Nephron progenitor cell (in vitro differentiated cells): ENCODE results near the gene ZNF414.

Experiments used
- DNase-seq: peaks from one replicate; pipeline ENCODE4 v3.0.0; 2021
- H3K27ac Mint-ChIP-seq: 2 replicates; pipeline ENCODE4 v1.8.0; 2021; ENCODE audit warnings: mild to moderate bottlenecking, moderate library complexity, mixed read lengths
- H3K27me3 Mint-ChIP-seq: 2 replicates; pipeline ENCODE4 v1.8.0; 2021; ENCODE audit warnings: mild to moderate bottlenecking, low read depth, mixed read lengths; ENCODE audit not compliant: poor library complexity
- H3K36me3 Mint-ChIP-seq: 2 replicates; pipeline ENCODE4 v1.8.0; 2021; ENCODE audit warnings: low read depth, mixed read lengths
- H3K4me1 Mint-ChIP-seq: 2 replicates; pipeline ENCODE4 v1.8.0; 2021; ENCODE audit warnings: mixed read lengths
- H3K4me3 Mint-ChIP-seq: 2 replicates; pipeline ENCODE4 v1.8.0; 2021; ENCODE audit warnings: mild to moderate bottlenecking, moderate library complexity, mixed read lengths
- H3K9me3 Mint-ChIP-seq: 2 replicates; pipeline ENCODE4 v1.8.0; 2021; ENCODE audit warnings: mild to moderate bottlenecking, moderate library complexity, mixed read lengths
- TF ChIP-seq, protein P1 (sequence below): fragments of 200-600 bp; sonication (generic); IDR thresholded peaks from 2 replicates; pipeline ENCODE4 v1.5.0; 2021; ENCODE audit warnings: antibody characterized with exemption

Gene ZNF414

DNA sequence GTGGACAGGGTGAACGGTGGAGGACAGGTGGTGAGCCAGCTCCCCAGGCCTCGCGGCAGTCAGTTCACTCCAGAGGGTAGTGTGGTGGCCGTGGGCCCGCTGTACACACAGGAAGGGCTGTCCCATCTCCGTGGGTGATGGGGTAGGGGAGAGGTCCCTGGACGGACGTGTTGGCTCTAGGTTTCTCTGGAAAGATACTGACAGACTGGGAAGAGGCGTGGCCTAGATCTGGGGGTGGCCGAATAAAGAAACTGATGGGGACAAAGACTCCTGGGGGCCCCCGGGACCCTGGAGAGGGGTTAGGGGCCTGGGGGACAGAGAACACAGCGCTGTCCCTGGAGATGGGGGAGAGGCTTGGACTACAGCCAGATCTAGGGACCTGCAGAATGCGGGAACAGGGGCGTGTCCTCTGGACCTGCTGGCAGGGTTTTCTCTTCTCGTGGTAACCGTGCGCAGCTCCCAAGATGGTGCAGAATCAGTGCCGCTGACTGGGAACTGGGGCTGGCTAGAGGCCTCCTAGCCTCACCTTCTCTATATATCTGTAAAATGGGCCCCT lies 7.5 kb downstream of the ZNF414 start:
- peak overlapping the region; percentile 84 for H3K4me3 Mint-ChIP-seq
- H3K9me3 Mint-ChIP-seq = no peaks in the 10 kb centered on the region
- H3K4me1 Mint-ChIP-seq = peaks cover 26% of the 10 kb centered on the region
- no peak for DNase-seq
- peak overlapping the region; percentile 94 for H3K27ac Mint-ChIP-seq
- no peaks in the 10 kb centered on the region for H3K27me3 Mint-ChIP-seq
- peaks cover 5% of the 10 kb centered on the region for H3K36me3 Mint-ChIP-seq
- TF ChIP-seq, protein P1, sequence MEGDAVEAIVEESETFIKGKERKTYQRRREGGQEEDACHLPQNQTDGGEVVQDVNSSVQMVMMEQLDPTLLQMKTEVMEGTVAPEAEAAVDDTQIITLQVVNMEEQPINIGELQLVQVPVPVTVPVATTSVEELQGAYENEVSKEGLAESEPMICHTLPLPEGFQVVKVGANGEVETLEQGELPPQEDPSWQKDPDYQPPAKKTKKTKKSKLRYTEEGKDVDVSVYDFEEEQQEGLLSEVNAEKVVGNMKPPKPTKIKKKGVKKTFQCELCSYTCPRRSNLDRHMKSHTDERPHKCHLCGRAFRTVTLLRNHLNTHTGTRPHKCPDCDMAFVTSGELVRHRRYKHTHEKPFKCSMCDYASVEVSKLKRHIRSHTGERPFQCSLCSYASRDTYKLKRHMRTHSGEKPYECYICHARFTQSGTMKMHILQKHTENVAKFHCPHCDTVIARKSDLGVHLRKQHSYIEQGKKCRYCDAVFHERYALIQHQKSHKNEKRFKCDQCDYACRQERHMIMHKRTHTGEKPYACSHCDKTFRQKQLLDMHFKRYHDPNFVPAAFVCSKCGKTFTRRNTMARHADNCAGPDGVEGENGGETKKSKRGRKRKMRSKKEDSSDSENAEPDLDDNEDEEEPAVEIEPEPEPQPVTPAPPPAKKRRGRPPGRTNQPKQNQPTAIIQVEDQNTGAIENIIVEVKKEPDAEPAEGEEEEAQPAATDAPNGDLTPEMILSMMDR = peak; percentile 32

DNA sequence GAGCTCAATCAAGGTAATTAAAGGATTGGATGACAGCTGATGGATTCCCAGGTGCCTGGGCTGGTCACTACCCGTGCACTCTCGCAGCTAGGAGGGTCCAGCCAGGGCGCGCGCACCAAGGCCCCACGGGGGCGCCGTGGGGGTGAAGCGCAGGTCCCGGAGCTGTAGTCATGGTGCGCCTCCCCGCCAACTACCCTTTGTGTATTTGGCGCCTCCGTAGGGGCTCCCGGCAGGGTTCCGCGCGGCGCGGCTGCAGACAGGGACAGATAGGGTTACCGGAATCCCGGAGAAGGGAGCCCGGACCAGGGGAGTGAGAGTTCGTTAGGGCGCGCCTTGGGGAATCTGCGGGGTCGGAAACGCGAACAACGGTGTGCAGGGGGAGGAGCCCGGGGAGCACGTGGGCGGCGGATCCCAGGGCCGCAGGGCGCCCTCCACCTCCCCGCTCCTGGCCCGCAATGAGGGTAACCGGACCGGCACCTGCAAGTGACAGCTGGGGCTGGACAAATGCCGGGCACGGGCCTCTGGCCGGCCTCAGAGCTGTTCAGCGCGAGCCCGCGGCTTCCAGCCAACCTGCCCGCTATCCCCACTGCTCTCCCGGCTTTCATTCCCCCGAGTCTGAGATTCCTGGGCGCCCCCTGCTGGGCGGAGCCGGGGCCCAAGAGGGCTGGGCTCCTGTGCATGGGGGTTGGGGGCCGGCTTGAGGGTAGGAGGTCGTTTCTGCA lies 8.1 kb downstream of the ZNF414 start:
- TF ChIP-seq, protein P1 = peak; percentile 77
- Mint-ChIP-seq H3K27ac (peak overlapping the region; percentile 94), H3K36me3 (peaks cover 5% of the 10 kb centered on the region), H3K27me3 (no peaks in the 10 kb centered on the region), H3K4me3 (peak overlapping the region; percentile 84), H3K4me1 (peaks cover 30% of the 10 kb centered on the region), H3K9me3 (no peaks in the 10 kb centered on the region)
- peak; percentile 93 for DNase-seq

DNA sequence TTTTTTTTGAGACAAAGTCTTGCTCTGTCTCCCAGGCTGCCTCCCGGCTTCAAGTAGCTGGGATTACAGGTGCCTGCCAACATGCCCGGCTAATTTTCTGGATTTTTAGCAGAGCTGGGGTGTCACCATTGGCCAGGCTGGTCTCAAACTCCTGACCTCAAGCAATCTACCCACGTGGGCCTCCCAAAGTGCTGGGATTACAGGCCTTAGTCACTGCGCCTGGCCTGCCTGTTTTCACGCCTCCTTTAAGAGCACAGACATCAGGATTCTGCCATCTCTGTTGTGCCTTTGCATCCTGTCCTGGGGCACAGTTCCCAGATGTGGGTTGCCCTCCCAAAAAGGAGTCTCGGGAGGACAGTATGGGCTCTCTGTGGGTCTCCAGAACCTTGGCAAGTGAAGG lies 9.0 kb downstream of the ZNF414 start:
- TF ChIP-seq, protein P1 = no peak
- peaks cover 39% of the 10 kb centered on the region for H3K4me1 Mint-ChIP-seq
- peak overlapping the region; percentile 77 for H3K4me3 Mint-ChIP-seq
- peaks cover 5% of the 10 kb centered on the region for H3K36me3 Mint-ChIP-seq
- H3K27me3 Mint-ChIP-seq = no peaks in the 10 kb centered on the region
- H3K9me3 Mint-ChIP-seq = no peaks in the 10 kb centered on the region
- no peak for DNase-seq
- no peak overlapping the region for H3K27ac Mint-ChIP-seq

DNA sequence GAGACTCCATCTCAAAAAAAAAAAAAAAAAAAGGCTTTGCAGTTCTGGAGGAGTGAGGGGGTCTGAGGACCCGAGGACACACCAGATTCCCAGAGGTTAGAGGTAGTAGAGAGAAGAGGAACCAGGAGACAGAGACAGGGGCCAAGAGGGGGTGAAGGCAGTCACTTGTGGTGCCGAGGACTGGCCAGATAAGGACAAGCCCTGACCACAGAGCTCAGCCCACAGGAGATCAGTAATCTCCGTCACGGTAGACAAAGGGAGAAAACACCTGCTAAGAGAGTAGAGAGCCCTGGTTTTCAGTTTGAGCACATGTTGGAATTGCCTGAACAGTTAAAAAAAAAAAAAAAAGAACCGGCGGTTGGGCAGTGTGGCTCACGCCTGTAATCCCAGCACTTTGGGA lies 9.8 kb downstream of the ZNF414 start:
- H3K4me1 Mint-ChIP-seq = peaks cover 43% of the 10 kb centered on the region
- H3K27me3 Mint-ChIP-seq = no peaks in the 10 kb centered on the region
- no peak overlapping the region for H3K27ac Mint-ChIP-seq
- TF ChIP-seq, protein P1 = no peak
- no peaks in the 10 kb centered on the region for H3K9me3 Mint-ChIP-seq
- H3K36me3 Mint-ChIP-seq = peaks cover 5% of the 10 kb centered on the region
- DNase-seq = no peak
- H3K4me3 Mint-ChIP-seq = peak overlapping the region; percentile 61

DNA sequence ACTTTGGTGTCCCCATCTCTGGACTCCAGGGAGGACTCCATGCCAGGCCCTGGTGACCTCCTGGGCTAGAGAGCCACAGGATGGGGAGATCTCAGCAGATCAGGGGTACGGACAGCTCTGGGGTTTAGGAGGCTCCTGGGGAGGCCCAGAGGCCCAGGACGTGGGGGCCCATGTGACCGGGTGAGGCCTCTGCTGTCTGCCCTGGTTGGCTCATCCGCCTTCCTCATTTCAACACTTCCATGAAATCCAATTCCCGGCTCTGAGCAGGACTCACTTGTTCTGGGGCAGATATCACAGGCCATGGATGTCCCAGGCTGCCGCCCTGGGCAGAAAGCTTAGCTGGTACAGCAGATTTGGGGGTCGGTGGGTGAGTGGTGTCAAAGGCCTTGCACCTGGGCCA lies 10.5 kb downstream of the ZNF414 start:
- H3K27me3 Mint-ChIP-seq = no peaks in the 10 kb centered on the region
- peaks cover 47% of the 10 kb centered on the region for H3K4me1 Mint-ChIP-seq
- no peaks in the 10 kb centered on the region for H3K9me3 Mint-ChIP-seq
- DNase-seq = no peak
- H3K27ac Mint-ChIP-seq = no peak overlapping the region
- no peak overlapping the region for H3K4me3 Mint-ChIP-seq
- TF ChIP-seq, protein P1 = no peak
- peaks cover 5% of the 10 kb centered on the region for H3K36me3 Mint-ChIP-seq

DNA sequence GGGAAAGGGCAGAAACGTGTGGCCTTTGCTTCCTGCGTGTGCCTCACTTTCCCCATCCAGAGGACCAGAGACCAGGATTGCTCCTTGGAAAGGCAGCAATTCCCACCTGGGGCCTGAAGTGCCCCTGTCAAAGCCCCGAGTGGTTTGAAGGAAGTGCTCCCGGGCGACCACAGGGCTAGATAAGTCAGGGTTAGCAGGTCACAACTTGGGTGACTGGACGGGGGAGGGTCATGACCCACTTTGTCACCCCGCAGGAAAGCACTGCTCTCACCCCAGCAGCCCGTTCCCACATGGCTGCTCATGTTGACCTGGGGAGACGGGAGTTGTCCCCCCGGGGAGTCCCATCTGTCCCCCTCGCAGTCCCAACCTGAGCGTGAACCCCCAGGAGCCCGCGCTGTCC lies 12.0 kb downstream of the ZNF414 start:
- TF ChIP-seq, protein P1 = no peak
- Mint-ChIP-seq H3K27ac (no peak overlapping the region), H3K4me3 (no peak overlapping the region), H3K4me1 (peaks cover 47% of the 10 kb centered on the region), H3K9me3 (no peaks in the 10 kb centered on the region), H3K36me3 (no peaks in the 10 kb centered on the region), H3K27me3 (no peaks in the 10 kb centered on the region)
- no peak for DNase-seq
